ENCODE measurements around the gene ISL2. TPM values are rescaled to one million over a fixed set of nuclear protein-coding genes. Genes with fewer than 3 reads are reported as not detected.

Gene ISL2
- total and polyA plus RNA-seq, 2 of the 4 experiments (the other 2 are of a cell fraction) = 1.3 to 3.6 TPM

- Histone ChIP-seq H3K9ac (ENCODE audit: low read depth, low read length) (no peak overlapping the region), H3K23ac (ENCODE audit: low read depth, low read length) (no peak overlapping the region), H3K27ac (ENCODE audit: insufficient read depth, low read length) (no peak overlapping the region), H3K4ac (ENCODE audit: low read depth, low read length) (peak overlapping the region; percentile 41; the same call in 1 of the 2 replicates), H3K4me3 (ENCODE audit: insufficient read depth, low read depth, low read length) (no peak overlapping the region), H3K9me3 (ENCODE audit: control insufficient read depth, insufficient read depth, low read length) (no peaks in the 10 kb centered on the region), H3K4me1 (ENCODE audit: control insufficient read depth, insufficient read depth, low read length) (peaks cover 10% of the 10 kb centered on the region), H3K14ac (replicated peaks; ENCODE audit: low read depth, low read length) (0 out of 2 replicates have a peak overlapping the region, but pooled peaks have one; percentile 19), H4K5ac (ENCODE audit: low read depth, low read length) (no peak overlapping the region), H2AK5ac (ENCODE audit: low read depth, low read length) (peak overlapping the region; percentile 83; the same call in 1 of the 2 replicates), H4K20me1 (ENCODE audit: insufficient read depth, low read length) (peaks cover 6% of the 10 kb centered on the region; the same call in 1 of the 2 replicates), H2BK20ac (ENCODE audit: low read depth, low read length) (no peak overlapping the region), H3K56ac (ENCODE audit: extremely low read depth, insufficient read depth, low read length) (no peak overlapping the region), H4K8ac (ENCODE audit: low read depth in 2 of 2, low read length in 2 of 2) (peak overlapping the region in 1 of 2 experiments; percentile 75; a peak in 1 of 4 replicates), H3K9me1 (ENCODE audit: insufficient read depth, low read length) (peaks cover 9% of the 10 kb centered on the region), H3K18ac (ENCODE audit: low read depth, low read length) (no peak overlapping the region), H3K27me3 (ENCODE audit: control insufficient read depth, insufficient read depth, low read length) (peaks cover 2% of the 10 kb centered on the region; the same call in 1 of the 2 replicates), H2BK120ac (ENCODE audit: low read depth, low read length) (peak overlapping the region; percentile 84), H2BK15ac (ENCODE audit: low read depth, low read length) (0 out of 3 replicates have a peak overlapping the region, but pooled peaks have one; percentile 54), H3K36me3 (ENCODE audit: control insufficient read depth, insufficient read depth, low read length) (no peaks in the 10 kb centered on the region), H3K79me1 (ENCODE audit: low read depth in 1 of 2, low read length in 2 of 2) (peaks cover 0 to 27% of the 10 kb centered on the region in 2 experiments; a peak in 2 of 4 replicates), H4K91ac (ENCODE audit: insufficient read depth, low read depth, low read length) (peak overlapping the region; percentile 50), H3K4me2 (ENCODE audit: low read depth, low read length) (no peak overlapping the region), H2AFZ (replicated peaks; ENCODE audit: low read length, poor library complexity) (no peak overlapping the region), H2BK5ac (ENCODE audit: low read depth, low read length, poor library complexity, severe bottlenecking) (no peak overlapping the region), H2AK9ac (replicated peaks; ENCODE audit: low read depth, low read length, poor library complexity) (no peak overlapping the region)
- DNase-seq (no peak), ATAC-seq (ENCODE audit: low read depth) (no peak)
- POLR2A ChIA-PET (ENCODE audit: unreplicated experiment) = no interaction called here
- intact Hi-C loops (cut with micrococcal nuclease) = no loop called here
- no peak for TF ChIP-seq MXI1 (IDR thresholded peaks at IDR 0.05; ENCODE audit: borderline replicate concordance, low read depth, low read length)
- no peak for TF ChIP-seq CHD1 (IDR thresholded peaks at IDR 0.05; ENCODE audit: low read depth, low read length)
- TF ChIP-seq NFE2L2 (IDR thresholded peaks at IDR 0.05; ENCODE audit: low read depth, low read length) = no peak
- no peak for TF ChIP-seq FOS (IDR thresholded peaks at IDR 0.05; ENCODE audit: low read depth, low read length)
- TF ChIP-seq CEBPB (IDR thresholded peaks at IDR 0.05; ENCODE audit: low read depth, low read length) = no peak
- no peak for TF ChIP-seq MAZ (IDR thresholded peaks at IDR 0.05; ENCODE audit: borderline replicate concordance, low read depth, low read length)
- no peak for TF ChIP-seq BHLHE40 (IDR thresholded peaks at IDR 0.05; ENCODE audit: low read depth, low read length)
- no peak for TF ChIP-seq CTCF (conservative IDR thresholded peaks at IDR 0.05; ENCODE audit: low read depth, low read length)
- TF ChIP-seq RCOR1 (IDR thresholded peaks at IDR 0.05; ENCODE audit: insufficient replicate concordance, low read length) = no peak
- no peak for TF ChIP-seq ELK1 (IDR thresholded peaks at IDR 0.05; ENCODE audit: borderline replicate concordance, low read depth, low read length)
- no peak for TF ChIP-seq MAFK (IDR thresholded peaks at IDR 0.05; ENCODE audit: low read depth, low read length)
- no peak for TF ChIP-seq POLR2A (IDR thresholded peaks at IDR 0.05; ENCODE audit: low read depth, low read length)
- no peak for TF ChIP-seq RAD21 (IDR thresholded peaks at IDR 0.05; ENCODE audit: low read length)
- TF ChIP-seq SMC3 (IDR thresholded peaks at IDR 0.05; ENCODE audit: low read depth, low read length) = no peak
- no peak for TF ChIP-seq RFX5 (IDR thresholded peaks at IDR 0.05; ENCODE audit: low read depth, low read length)
- TF ChIP-seq USF2 (IDR thresholded peaks at IDR 0.05; ENCODE audit: low read depth, low read length) = no peak
- dilution Hi-C loops (cut with HindIII; ENCODE audit: low sequenced_read_pairs, unreplicated experiment) = no loop called here
- WGBS, 2 experiments (ENCODE audit: extremely low coverage in 2 of 2, insufficient read length in 1 of 2) = no CpG with 5 or more reads among the region's 5 CpGs
- CTCF ChIA-PET = interaction anchor here (1.0 kb wide), 1 partner anchor 11 kb away, joined by 3 read pairs; no protein-coding TSS in a partner anchor
- no TSS peak for BruUV-seq (replicated peaks)
- in situ Hi-C loops (cut with MboI; ENCODE audit: low sequenced_read_pairs) = no loop called here
Measured at GRCh38 chr15:76313731-76314130, 22.8 kb upstream of the ISL2 start.
